DMS 273 (cell line): ENCODE data around the gene SLC9A9.
"Not testable (repeated sequence)": the region's sequence is repeated elsewhere in the genome, so short reads cannot be mapped to it uniquely, and the experiment has no call there.

Experiments used
- DNase-seq: peaks from one replicate; lab custom pipeline; 2025; ENCODE audit not compliant: unreplicated experiment; lab: John Stamatoyannopoulos, UW

Gene SLC9A9

DNA sequence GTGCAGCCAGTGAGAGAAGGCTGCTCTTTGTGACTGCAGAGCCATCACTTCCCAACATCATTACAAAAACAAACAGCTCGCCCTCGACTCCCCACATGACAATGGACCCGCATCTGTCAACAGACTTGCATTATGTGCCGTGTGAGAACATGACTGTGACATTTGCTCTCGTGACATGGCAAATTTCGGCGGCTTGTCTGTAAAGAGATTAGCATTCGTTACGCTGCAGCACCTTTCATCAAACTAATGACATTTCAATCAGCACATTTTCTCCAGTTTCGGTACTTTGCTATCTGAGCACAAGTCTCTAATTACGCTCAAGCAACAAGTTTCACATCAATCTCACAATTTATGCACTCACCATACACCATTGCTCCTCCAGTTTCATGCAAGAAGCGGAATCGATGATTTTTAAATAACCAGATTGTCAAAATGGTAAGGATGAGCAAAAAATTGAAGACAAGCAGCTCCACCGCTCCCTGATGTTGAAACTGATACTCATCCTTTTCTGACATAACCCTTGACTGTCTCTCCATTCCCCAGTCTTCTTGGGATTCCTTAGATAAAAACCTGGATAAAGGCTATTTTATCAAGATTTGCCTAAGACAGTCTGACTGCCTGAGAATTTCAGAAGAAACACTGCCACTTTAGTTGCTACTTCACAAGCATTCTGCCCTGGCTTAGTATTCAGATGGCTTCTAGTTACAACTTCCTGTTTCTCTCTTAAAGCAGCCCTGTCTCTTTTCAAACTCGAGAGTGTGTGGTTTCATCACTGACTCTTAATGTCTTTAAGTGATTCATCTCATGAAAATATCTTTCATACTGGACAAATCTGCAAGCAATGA lies at the start of gene SLC9A9:
SLC9A9 (minus strand) TSS at position 682 of the 845 bp plus-strand sequence; CDS start at position 536, 146 bp downstream.
- peak; percentile 53 for DNase-seq

DNA sequence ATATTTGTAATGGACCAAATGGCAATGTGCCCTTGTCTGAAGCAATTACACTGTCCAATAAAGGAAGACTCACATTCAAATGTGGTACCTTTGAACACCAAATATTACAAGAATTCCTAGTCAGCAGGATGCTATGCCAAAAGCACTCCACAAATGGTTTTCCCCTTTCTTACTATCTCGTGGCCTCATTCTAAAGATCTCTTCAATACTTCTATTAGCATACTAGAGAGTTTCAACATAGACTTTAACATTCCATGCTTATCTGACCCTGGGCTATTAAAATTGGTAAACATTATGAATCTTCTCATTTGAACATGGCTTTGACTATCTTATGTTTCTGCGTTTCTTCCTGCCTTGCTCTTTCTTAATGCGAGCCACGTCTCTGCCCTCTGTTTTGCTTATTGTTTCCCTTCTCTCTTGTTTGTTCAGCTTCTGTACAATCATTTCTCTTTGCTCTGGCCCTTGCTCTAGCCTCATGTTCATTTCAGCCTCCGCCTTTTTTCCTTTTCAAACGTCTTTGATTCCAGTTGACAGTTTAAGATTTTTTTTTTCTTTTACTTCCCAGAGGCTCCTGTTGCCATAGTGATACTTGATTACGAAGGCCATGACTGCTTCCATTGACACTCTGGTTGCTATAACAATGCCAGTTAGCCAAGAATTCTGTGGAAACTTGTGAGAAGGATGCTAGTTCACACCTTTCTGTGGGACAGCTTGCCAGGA lies 49.5 kb upstream of the SLC9A9 start:
- DNase-seq = peak; percentile 12

DNA sequence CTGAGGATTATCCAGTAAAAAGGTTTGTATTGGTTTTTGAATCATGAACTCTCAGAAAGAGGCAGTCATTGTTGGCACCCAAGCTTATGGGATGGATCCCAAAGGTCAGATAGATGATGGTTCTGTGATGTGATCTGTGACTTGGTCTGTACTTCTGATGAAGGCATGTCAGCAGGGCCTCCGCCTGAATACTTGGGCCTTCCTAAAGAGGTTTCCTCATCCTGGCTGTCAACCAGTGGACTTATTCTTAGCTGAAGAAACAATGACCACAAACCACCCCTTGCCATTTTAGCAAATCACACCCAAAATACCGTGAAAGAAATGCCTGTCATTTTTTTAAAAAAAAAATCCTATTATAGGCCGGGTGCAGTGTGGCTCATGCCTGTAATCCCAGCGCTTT lies 48.2 kb upstream of the SLC9A9 start:
- no peak for DNase-seq

DNA sequence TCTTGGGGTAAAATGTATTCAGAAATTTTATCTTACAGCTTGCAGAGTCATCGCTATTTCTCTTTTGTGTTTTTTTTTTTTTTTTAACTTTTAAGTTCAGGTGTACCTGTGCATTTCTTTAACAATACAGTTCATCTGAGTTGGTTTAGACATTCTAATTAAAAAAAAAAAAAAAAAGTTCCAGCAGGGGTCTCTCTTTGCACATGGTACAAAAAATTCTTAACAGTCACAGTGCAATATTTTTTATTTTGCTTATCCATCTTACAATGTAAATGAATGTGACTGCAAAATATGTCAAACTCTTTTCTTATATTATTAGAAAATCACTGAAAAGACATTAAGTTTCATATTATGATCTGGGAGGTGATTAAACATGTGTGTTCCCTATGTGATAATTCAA lies 47.5 kb upstream of the SLC9A9 start:
- DNase-seq = peak; percentile 55

DNA sequence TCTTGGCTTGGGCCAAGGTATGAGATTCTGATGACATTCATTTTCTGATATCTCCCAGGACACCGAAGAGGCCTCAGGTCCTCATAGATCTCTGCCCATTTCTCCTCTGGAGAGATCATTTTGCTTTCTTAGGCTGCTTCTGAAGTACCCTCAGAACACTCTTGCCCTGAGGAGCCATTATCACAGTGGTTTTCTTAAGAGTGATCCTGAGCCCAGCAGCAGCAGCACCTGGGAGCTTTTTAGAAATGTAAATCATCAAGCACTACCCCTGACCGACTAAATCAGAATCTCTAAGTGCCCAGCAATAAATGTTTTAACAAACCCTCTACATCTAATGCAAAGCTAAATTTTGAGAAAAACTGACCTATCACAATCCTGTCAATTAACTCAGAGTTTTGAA lies 40.6 kb upstream of the SLC9A9 start:
- no peak for DNase-seq

DNA sequence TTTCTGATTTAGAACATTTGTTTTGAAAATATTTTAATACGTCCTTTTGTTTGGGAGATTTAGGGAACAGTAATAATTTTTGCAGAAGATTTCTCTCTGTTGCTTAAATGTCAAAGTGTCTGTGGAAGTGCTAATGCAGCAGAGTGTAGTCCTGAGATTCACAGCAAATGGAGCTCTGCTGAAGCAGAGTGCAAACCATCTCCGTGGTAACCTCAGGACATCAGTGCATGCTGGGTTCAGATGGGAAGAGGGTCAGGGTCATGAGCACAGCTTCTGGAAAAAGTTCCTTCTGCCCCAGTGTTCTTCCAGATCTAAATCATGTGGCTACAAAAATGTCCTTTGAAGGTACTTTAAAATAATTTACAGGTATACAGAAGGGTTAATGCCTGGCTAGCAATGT lies 39.9 kb upstream of the SLC9A9 start:
- no peak for DNase-seq

DNA sequence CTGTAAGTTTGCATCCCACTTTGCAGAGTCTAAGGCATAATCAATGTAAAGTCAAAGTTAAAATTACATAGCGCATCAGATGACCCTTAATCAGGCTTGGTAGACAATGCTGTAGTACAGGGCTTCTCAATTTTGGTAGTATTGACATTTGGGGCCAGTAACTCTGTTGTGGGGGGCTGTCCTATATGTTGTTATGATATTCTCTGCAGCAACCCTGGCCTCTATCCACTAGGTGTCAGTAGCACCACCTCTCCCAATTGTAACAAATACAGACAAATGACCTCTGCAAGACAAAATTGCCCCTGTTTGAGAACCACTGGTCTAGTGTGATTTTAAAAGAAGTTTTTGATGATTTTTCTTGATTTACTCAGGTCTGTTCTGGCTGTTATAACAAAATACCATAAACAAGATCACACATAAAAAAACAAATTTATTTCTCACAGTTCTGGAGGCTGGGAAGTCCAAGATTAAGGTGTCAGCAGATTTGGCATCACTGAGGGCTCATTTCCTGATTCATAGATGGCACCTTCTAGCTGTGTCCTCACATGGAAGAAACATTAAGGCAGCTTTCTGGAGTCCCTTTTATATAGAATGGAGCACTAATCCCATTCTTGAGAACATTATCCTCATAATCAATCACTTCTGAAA lies 37.6 kb upstream of the SLC9A9 start:
- peak; percentile 78 for DNase-seq

DNA sequence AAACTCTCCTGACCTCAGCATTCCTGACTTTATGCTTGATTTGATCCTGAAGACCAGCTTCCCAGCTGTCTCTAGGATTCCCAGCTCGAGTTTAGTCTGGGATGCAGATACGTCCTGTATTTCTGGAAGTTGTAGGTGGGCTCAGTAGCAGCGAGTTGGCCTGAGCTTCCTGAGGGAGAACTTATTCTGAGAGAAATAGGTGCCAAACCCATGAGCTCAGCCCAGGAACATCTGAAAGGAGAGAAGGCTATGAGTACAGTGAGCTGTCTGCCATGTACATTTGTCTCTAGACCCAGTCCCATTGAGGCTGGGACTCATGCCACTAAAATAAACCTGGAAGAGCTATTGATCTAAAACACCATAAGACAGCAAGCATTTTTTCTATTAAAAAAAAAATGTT lies 36.6 kb upstream of the SLC9A9 start:
- no peak for DNase-seq

DNA sequence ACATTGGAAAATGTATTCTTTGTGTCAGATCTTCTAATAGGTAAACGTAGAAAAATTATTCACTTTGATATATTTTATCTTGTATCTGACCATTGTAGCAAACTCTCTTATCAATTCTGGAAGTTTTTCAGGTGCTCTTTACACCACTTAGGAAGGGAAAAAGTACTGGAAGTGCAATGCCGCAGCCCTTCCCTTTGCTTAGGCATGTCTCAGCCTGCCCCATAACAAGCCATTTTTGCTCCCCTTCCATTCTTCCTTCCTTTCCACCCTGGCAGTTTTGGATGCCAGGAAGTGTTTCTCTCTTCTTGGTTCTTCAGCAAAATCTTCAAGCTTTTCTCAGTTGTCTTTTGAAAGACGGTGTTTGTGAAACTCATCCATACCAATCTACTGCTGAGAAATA lies 34.9 kb upstream of the SLC9A9 start:
- DNase-seq = no peak

DNA sequence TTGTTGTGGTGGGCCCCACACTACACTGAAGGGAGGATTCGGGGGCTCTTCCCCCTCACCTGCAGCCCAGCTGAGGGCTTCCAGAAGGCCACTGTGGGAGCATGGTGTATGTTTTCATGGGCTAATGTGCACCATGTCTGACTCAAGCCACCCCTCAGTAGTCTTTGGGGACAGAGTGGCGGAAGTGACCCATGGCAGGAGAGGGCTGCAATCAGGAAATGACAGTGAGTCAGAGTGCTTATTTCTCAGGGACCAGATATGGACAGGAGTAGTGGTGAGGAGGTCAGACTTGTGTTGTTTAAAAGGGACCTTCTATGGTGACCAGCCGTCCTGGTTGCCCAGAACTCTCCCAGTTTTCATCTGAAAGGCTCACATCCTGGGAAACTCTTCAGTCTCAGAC lies 32.8 kb upstream of the SLC9A9 start:
- no peak for DNase-seq

DNA sequence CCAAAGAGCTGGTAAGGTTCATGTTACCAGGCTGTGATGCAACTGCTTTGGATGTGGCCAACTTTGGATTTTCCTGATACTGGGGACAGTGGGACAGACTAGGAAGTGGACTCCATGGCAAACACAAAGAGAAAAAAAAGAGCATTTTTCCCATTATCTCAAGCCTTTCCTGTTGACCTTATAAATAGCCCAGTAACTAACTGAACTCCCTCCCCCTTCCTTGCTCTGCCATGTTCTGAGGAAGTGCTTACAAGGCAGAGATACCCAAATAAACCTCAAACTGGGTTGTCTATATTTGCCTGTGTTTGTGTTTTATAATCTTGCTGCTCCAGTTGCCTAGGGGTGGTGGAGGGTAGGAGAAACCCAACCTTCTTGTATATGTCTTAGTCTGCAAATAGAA lies 27.3 kb upstream of the SLC9A9 start:
- DNase-seq = no peak

DNA sequence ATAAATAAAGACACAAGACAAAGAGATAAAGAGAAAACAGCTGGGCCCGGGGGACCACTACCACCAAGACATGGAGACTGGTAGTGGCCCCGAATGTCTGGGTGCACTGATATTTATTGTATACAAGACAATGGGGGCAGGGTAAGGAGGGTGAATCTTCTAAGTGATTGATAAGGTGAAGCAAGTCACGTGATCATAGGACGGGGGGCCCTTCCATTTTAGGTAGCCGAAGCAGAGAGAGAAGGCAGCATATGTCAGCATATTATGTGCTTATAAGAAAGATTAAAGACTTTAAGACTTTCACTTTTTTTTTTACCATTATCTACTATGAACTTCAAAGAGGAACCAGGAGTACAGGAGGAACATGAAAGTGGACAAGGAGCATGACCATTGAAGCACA lies 25.3 kb upstream of the SLC9A9 start:
- DNase-seq = not testable (repeated sequence)

DNA sequence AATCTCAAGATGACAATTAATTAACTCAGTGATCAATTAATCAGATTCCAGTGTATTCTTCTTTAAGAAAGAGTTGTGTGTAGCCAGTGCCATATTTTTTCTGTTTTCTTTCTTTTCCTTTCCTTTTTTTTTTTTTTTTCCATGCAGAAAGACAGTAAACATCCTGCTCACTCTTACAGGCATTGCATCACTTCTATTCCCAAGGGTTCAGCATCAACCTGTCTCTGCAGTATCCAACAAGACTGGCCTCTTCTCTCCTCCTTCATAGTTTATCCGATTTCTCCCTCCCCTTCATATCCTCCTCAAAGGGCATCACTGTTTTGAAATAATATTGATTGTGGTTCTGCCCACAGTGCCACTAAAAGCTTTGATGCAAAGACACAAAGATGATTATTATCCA lies 17.0 kb upstream of the SLC9A9 start:
- no peak for DNase-seq

DNA sequence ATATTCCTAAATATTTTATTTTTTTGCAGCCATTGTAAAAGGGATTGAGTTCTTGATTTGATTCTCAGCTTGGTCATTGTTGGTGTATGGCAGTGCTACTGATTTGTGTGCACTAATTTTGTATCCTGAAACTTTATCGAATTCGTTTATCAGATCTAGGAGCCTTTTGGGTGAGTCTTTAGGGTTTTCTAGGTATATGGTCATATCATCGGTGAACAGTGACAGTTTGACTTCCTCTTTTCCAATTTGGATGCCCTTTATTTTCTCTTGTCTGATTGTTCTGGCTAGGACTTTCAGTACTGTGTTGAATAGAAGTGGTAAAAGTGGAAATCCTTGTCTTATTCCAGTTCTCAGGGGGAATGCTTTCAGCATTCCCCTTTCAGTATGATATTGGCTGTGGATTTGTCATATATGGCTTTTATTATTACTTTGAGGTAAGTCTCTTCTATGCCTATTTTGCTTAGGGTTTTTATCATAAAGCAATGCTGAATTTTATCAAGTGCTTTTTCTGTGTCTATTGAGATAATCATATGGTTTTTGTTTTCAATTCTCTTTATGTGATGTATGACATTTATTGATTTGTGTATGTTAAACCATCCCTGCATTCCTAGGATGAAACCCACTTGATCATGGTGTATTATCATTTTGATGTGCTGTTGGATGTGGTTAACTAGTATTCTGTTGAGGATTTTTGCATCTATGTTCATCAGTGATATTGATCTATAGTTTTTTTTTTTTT lies 11.4 kb upstream of the SLC9A9 start:
- no peak for DNase-seq

DNA sequence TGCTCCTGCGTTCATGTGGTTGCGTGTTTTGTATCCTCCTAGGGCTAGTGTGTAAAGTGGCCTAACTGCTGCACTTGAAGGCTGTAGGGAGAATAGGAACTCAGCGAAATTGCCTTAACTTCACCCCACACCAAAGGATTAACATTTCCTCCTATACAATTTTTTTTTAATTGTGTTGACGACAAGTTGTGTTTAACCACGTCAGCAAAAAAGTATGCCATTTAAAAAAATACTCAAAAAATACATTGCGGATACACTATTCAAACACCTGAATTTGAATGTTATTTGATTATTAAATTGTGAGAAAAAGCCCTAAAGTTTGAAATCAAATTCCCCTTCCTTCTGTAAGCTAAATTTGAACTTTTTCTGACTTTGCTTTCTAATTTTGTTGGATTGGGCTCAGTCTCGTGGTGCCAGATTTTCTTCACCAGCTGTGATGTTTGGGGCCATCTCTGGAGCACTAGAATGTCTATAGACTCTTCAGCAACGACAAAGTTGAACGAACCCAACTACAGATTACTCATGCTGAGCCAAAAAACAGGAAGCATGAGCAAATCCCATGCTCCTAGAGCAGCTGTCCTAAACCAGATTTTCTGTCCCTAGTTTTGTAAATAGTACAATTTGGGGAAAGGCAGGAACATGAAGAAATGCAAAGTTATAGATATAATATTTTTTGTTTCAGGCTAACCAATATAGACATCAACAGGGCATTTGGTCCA lies 8.1 kb upstream of the SLC9A9 start:
- DNase-seq = no peak

DNA sequence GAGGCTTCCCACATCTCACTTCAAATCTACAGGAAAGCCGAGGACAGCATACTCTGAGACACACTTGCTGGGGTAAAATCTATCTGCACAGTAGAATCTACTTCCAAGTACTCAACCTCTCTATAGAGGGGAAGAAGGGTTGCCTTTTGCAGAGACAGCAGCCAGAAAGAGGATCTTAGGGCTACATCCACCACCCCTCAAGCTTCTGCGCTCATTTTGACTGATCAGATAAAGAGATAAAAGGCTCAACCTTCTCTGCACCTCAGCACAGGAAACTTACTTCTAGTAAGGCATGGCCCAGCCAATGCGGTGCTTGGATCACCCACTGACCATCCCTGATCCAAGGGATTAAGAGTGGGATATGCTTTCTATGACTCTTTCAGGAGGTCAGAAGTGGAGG lies 6.9 kb upstream of the SLC9A9 start:
- DNase-seq = no peak

DNA sequence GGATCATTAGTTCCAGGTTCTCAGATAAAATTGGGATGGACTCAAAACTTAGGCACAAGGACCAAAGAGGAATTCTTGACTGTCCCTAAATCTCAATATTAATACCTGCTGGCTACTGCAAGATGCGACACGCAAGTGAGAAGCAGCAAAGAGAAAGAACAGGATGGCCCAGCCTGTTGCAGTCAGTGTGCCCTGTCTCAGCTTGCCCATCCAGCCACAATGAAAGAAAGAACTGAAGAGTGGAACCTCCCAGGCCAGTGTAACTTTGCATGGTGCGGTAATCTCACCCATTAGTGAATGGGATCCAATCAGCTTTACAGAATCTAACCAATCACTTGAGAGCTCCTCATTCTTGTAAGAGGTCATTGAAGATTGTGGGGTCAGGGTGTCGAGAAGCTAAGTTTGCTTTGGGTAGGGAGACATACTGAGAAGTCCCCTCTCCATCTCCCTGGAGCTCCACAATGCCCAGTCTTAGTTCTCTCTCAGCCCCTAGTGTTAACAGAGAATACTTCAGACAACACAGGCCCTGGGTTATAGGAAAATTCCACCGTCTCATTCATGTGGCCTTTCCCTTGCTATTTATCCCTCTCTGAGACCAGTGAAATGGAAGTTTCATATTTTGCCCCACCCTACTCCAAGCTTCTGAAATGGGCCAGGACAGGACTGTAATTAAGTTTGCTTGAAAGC lies 3.2 kb upstream of the SLC9A9 start:
- no peak for DNase-seq

DNA sequence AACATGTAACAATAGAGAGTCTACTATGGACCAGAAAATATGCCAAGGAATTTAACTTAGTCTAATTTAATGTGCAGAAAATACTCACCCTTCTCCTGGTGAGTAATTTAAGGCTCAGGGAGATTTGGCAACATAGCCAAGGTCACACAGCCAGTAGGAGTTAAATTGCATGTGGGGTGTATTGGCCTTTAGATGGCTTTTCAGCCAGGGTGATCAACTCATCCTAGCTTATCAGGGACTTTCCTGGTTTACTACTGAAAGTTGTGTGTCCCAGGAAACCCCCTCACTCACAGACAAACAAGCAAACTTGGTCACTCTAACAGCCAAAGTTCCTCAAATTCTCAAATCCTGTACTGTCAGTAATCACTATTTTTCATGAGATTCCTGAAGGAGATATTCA lies 2.6 kb upstream of the SLC9A9 start:
- no peak for DNase-seq

DNA sequence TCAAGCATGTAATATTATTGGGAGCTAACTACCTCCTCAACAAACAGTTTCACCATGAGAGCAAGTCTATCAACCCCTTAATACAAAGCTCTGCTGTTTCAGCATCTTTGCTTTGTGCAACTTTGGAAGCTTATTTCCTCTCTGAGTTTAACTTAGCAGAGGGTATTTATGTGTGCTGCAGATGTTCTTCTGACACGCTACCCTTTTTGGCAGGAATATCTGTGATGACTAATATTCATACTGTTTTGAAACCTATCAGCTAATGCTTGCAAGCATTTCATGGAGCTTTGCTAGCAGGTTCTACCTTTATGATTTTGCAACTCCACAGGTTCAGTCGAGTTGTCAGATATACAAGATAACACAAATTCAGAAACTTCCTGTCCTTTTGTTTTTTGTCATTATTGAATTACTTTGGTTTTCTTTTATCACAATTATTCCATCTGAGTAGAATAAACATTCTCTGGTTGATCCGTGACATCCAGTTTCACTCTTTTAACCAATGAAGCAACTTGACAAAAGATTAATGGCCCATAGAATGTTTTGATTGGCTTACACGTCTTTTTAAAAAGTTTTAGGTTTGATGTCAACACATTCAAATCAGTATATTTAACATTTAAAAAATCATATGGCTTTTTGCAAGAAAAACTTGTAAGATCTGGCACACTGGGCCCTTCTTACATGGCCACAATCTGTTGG lies 1.7 kb upstream of the SLC9A9 start:
- peak; percentile 51 for DNase-seq
